IPS DF 6.9 (cell line): ENCODE data around the gene BCAS3.

Experiments used
- DNase-seq: peaks from one replicate; pipeline ENCODE4 v3.0.0-alpha.2; 2013; ENCODE audit warnings: low read depth, low spot score
- H3K27ac ChIP-seq: one replicate; pipeline ENCODE4 v1.5.1; 2013; ENCODE audit warnings: low read length, control low read depth
- H3K27me3 ChIP-seq: 2 replicates; pipeline ENCODE4 v1.6.1; 2013; ENCODE audit warnings: mild to moderate bottlenecking, low read length; ENCODE audit not compliant: control insufficient read depth, insufficient read depth
- H3K36me3 ChIP-seq: 2 replicates; pipeline ENCODE4 v1.6.1; 2013; ENCODE audit warnings: low read length; ENCODE audit not compliant: control insufficient read depth, insufficient read depth
- H3K4me1 ChIP-seq: 2 replicates; pipeline ENCODE4 v1.6.1; 2013; ENCODE audit warnings: low read length; ENCODE audit not compliant: control insufficient read depth, insufficient read depth
- H3K4me3 ChIP-seq: 2 replicates; pipeline ENCODE4 v1.5.1; 2013; ENCODE audit warnings: mild to moderate bottlenecking, low read length
- H3K9me3 ChIP-seq: 2 replicates; pipeline ENCODE4 v1.6.1; 2013; ENCODE audit warnings: low read length, inconsistent platforms; ENCODE audit not compliant: control insufficient read depth, insufficient read depth
- WGBS: extraction: QIAGEN DNeasy Blood & Tissue Kit; methylation state at CpG from one replicate; pipeline ENCODE4 v1.1.7; 2013; ENCODE audit warnings: mixed read lengths, missing lambda C conversion rate; ENCODE audit not compliant: insufficient read length, insufficient coverage; 5-methylcytosine and 5-hydroxymethylcytosine counted together

BCAS3 gene

GRCh38 chr17:61415374-61416210, 737.9 kb downstream of the BCAS3 start:
- DNase-seq, result no peak
- peaks cover 8% of the 10 kb centered on the region for H3K27me3 ChIP-seq

GRCh38 chr17:61416211-61416539, 738.5 kb downstream of the BCAS3 start:
- no CpG with 5 or more reads among the region's 6 CpGs for WGBS
- H3K4me1 ChIP-seq, result peaks cover 2% of the 10 kb centered on the region; the same call in 1 of the 2 replicates
- H3K9me3 ChIP-seq, result no peaks in the 10 kb centered on the region
- DNase-seq, result no peak
- H3K27ac ChIP-seq, result no peak overlapping the region
- H3K27me3 ChIP-seq, result peaks cover 7% of the 10 kb centered on the region; the same call in 1 of the 2 replicates
- no peaks in the 10 kb centered on the region for H3K36me3 ChIP-seq
- H3K4me3 ChIP-seq, result no peak overlapping the region

More at GRCh38 chr17:61415374-61416210, 737.9 kb downstream of the BCAS3 start:
- Histone ChIP-seq H3K4me1 (peaks cover 2% of the 10 kb centered on the region; the same call in 1 of the 2 replicates), H3K27ac (no peak overlapping the region), H3K4me3 (no peak overlapping the region), H3K9me3 (no peaks in the 10 kb centered on the region), H3K36me3 (no peaks in the 10 kb centered on the region)
- WGBS, result no CpG with 5 or more reads among the region's 6 CpGs

DNA sequence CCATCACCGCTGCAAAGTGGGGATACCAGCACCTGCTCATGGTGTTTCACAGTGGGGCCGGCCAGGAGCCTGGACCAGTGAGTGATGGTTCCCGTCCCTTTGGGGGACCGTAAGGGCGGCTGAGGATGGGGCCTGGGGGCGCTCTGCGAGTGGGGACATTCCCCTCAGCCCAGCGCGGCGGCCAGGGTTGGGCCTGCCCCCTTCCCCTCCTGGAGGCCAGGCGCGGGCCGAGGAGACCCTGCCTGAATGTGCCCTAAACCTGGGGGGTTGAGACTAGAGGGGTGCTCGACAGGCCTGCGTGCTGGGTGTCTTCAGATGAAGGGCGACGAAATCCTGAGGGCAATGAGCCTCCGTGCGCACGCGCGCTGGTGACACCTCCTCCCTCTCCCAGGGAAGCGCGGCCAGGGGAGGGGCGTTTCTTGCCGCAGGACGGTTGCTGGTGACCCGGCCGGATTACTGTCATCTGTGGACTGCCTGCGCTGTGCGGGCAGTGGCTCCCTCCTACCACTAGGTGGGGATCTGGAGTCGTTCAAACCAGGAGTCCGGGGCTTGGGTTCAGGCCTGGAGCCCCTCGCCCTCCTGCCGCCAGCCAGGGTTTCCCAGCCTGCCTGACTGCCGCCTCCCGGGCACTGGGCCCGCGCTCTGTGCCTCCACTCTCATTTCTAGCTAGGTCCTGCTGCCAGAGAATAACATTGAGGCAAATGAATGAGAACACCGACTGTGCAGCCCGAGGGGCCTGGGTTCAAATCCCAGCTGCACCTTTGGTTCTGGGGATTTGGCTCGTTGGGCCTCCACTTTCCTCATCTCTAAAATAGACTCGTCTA, 739.1 kb downstream of the BCAS3 start:
- H3K27ac ChIP-seq, result no peak overlapping the region

GRCh38 chr17:61418449-61418848, 740.8 kb downstream of the BCAS3 start:
- no peaks in the 10 kb centered on the region for H3K9me3 ChIP-seq
- WGBS, result no CpG with 5 or more reads among the region's 2 CpGs
- no peak for DNase-seq
- no peaks in the 10 kb centered on the region for H3K36me3 ChIP-seq
- H3K4me1 ChIP-seq, result no peaks in the 10 kb centered on the region; the same call in 1 of the 2 replicates
- no peaks in the 10 kb centered on the region; the same call in 1 of the 2 replicates for H3K27me3 ChIP-seq
- H3K4me3 ChIP-seq, result no peak overlapping the region
- H3K27ac ChIP-seq, result no peak overlapping the region

More for the DNA sequence above, 739.1 kb downstream of the BCAS3 start:
- no peaks in the 10 kb centered on the region for H3K36me3 ChIP-seq
- peaks cover 3% of the 10 kb centered on the region; the same call in 1 of the 2 replicates for H3K27me3 ChIP-seq
- no peaks in the 10 kb centered on the region for H3K9me3 ChIP-seq
- peak overlapping the region; percentile 13; the same call in 1 of the 2 replicates for H3K4me3 ChIP-seq
- DNase-seq, result peak; percentile 93
- no CpG with 5 or more reads among the region's 43 CpGs for WGBS
- H3K4me1 ChIP-seq, result peaks cover 2% of the 10 kb centered on the region; the same call in 1 of the 2 replicates

GRCh38 chr17:61419496-61420046, 741.9 kb downstream of the BCAS3 start:
- Histone ChIP-seq H3K9me3 (no peaks in the 10 kb centered on the region), H3K4me3 (no peak overlapping the region), H3K27ac (no peak overlapping the region), H3K27me3 (no peaks in the 10 kb centered on the region; the same call in 1 of the 2 replicates), H3K36me3 (no peaks in the 10 kb centered on the region), H3K4me1 (no peaks in the 10 kb centered on the region)
- no CpG with 5 or more reads among the region's 8 CpGs for WGBS
- no peak for DNase-seq

- H3K27me3 ChIP-seq, result no peaks in the 10 kb centered on the region; the same call in 1 of the 2 replicates
- DNase-seq, result no peak
- H3K36me3 ChIP-seq, result no peaks in the 10 kb centered on the region
- H3K27ac ChIP-seq, result no peak overlapping the region
- no peaks in the 10 kb centered on the region for H3K9me3 ChIP-seq
- WGBS, result no CpG with 5 or more reads among the region's 4 CpGs
- no peaks in the 10 kb centered on the region for H3K4me1 ChIP-seq
- H3K4me3 ChIP-seq, result no peak overlapping the region
These were observed 742.4 kb downstream of the BCAS3 start for GRCh38 chr17:61420052-61420451.

DNA sequence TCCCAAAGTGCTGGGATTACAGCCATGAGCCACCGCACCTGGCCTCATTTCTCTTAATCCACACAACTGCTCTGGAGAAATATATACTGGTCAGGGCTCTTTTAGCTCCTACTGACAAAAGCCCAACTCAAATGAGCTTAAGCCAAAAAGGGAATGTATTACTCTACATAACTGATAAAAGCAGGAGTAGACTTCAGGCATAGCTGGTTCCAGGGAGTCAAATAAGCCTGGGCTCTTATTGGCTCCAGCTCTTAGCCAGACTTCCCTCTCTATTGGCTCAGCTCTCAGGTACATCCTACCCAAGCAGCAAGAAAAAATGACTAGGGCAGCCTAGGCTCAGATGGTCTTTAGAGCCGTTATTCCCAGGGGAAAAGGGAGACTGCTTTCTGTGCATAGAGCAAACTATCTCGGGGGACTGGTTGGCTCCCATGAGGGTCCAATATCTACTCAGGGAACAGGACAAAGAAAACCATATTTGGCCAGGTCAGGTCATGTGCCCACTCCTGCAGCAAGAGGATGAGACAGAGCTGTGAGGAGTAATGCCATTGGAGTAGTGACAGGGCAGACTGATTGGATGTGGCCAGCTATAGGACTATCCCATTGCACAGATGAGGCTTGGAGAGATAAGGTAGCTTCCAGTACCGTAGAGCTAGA, 743.2 kb downstream of the BCAS3 start:
- no peak for DNase-seq
- no peaks in the 10 kb centered on the region for H3K9me3 ChIP-seq
- peaks cover 2% of the 10 kb centered on the region for H3K4me1 ChIP-seq
- no peaks in the 10 kb centered on the region; the same call in 1 of the 2 replicates for H3K27me3 ChIP-seq
- H3K27ac ChIP-seq, result no peak overlapping the region
- WGBS, result no CpG with 5 or more reads among the region's 4 CpGs
- no peak overlapping the region for H3K4me3 ChIP-seq
- H3K36me3 ChIP-seq, result no peaks in the 10 kb centered on the region

DNA sequence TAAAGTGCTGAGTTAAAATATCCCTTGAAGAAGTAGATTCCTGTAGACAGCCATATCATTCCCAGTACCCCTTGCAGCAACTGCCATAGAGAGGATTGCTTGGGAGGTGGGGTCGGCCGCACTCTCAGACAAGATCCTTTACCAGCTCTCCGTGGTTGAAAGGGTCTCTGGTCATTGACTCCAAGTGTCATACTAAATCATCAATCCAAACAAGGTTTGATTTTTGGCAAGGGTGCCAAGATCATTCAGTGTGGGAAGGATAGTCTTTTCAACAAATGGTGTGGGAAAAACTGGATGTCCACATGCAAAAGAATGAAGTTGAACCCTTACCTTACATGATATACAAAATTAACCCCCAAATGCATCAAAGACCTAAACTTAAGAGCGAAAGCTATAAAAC, 743.8 kb downstream of the BCAS3 start:
- no peak for DNase-seq
- no peak overlapping the region for H3K4me3 ChIP-seq
- no peaks in the 10 kb centered on the region; the same call in 1 of the 2 replicates for H3K27me3 ChIP-seq
- no peak overlapping the region for H3K27ac ChIP-seq
- H3K4me1 ChIP-seq, result peaks cover 2% of the 10 kb centered on the region
- no peaks in the 10 kb centered on the region for H3K9me3 ChIP-seq
- no CpG with 5 or more reads among the region's 4 CpGs for WGBS
- H3K36me3 ChIP-seq, result no peaks in the 10 kb centered on the region

DNA sequence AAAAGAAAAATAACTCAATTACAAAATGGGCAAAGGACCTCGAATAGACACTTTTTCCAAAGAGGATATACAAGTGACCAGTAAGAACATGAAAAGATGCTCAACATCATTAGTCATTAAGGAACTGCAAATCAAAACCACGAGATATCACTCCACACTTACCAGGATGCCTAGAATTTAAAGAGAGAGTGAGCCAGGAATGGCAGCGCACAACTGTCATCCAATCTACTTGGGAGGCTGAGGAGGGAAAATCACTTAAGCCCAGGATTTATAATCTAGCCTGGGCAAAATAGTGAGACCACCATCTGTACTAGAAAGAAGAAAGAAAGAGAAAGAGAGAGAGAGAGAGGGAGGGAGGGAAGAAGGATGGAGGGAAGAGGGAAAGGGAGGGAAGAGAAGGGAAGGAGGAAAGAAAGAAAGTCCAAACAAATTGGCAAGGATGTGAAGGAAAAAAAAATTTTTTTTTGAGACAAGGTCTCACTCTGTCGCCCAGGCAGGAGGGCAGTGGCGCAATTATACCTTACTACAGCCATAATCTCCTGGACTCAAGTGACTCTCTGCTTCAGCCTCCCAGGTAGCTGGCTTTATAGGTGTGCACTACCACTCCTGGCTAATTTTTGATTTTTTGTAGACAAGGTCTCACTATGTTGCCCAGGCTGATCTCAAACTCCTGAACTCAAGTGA, 744.6 kb downstream of the BCAS3 start:
- no peaks in the 10 kb centered on the region for H3K36me3 ChIP-seq
- H3K4me1 ChIP-seq, result peaks cover 2% of the 10 kb centered on the region
- H3K27ac ChIP-seq, result no peak overlapping the region
- no CpG with 5 or more reads among the region's 5 CpGs for WGBS
- no peaks in the 10 kb centered on the region; the same call in 1 of the 2 replicates for H3K27me3 ChIP-seq
- DNase-seq, result no peak
- H3K4me3 ChIP-seq, result no peak overlapping the region
- H3K9me3 ChIP-seq, result no peaks in the 10 kb centered on the region
